CD14-positive monocyte (primary cell): ENCODE results near the gene LRRFIP1. TPM values are rescaled to one million over a fixed set of nuclear protein-coding genes. Genes with fewer than 3 reads are reported as not detected.

Experiments
- DNase-seq, 3 donors: peaks; one replicate each; pipeline ENCODE4 v3.0.0-alpha.2; 2011 to 2022
- H2AFZ ChIP-seq: 2 replicates; pipeline ENCODE4 v1.6.0; 2012; ENCODE audit warnings: mild to moderate bottlenecking, low read depth, low read length, inconsistent platforms; ENCODE audit not compliant: insufficient read depth, poor library complexity, severe bottlenecking
- H3K27ac ChIP-seq, 2 donors: 1 replicate in 1 of 2; 2 replicates in 1 of 2; pipeline ENCODE4 v1.5.1; 2012 to 2013; ENCODE audit warnings: low read length in 2 of 2, control low read depth in 1 of 2, inconsistent platforms in 1 of 2, low read depth in 1 of 2, mild to moderate bottlenecking in 1 of 2
- H3K27me3 ChIP-seq, 2 donors: one replicate each; pipeline versions ENCODE4 v1.6.0 to v1.6.1; 2011 to 2013; ENCODE audit warnings: low read length in 2 of 2; ENCODE audit not compliant: control insufficient read depth in 2 of 2, insufficient read depth in 2 of 2
- H3K36me3 ChIP-seq, 2 donors: replicated peaks in 1 of 2; 1 replicate in 1 of 2; 2 replicates in 1 of 2; pipeline versions ENCODE4 v1.5.1 to v1.6.1; 2012 to 2013; ENCODE audit warnings: low read length in 2 of 2, control low read depth in 1 of 2, inconsistent platforms in 1 of 2, mild to moderate bottlenecking in 1 of 2; ENCODE audit not compliant: insufficient read depth in 2 of 2, control insufficient read depth in 1 of 2
- H3K4me1 ChIP-seq, 2 donors: 1 replicate in 1 of 2; 2 replicates in 1 of 2; pipeline versions ENCODE4 v1.5.1 to v1.6.1; 2012 to 2013; ENCODE audit warnings: low read length in 2 of 2, control low read depth in 1 of 2, inconsistent platforms in 1 of 2, mild to moderate bottlenecking in 1 of 2, moderate library complexity in 1 of 2; ENCODE audit not compliant: insufficient read depth in 2 of 2, control insufficient read depth in 1 of 2
- H3K4me2 ChIP-seq: replicated peaks from 2 replicates; pipeline ENCODE3; 2012; ENCODE audit warnings: low read length, moderate library complexity, mild to moderate bottlenecking; ENCODE audit not compliant: poor library complexity, severe bottlenecking; ENCODE audit errors: extremely low read depth
- H3K4me3 ChIP-seq, 3 experiments: fragments of 200-600 bp in 1 of 3; sonication (generic) in 1 of 3; replicated peaks in 1 of 3; 1 replicate in 2 of 3; 2 replicates in 1 of 3; pipeline ENCODE4 v1.5.1; 2011 to 2013; ENCODE audit warnings: low read length in 3 of 3, mild to moderate bottlenecking in 3 of 3, control low read depth in 2 of 3, low read depth in 2 of 3, inconsistent platforms in 1 of 3, moderate library complexity in 1 of 3
- H3K79me2 ChIP-seq: 2 replicates; pipeline ENCODE4 v1.6.0; 2012; ENCODE audit warnings: mild to moderate bottlenecking, control low read depth, inconsistent platforms, low read length, moderate library complexity; ENCODE audit not compliant: insufficient read depth
- H3K9ac ChIP-seq: 2 replicates; pipeline ENCODE4 v1.6.0; 2017; ENCODE audit warnings: low read length, mild to moderate bottlenecking; ENCODE audit not compliant: insufficient read depth, poor library complexity, severe bottlenecking
- H3K9me3 ChIP-seq, 2 donors: replicated peaks in 1 of 2; 1 replicate in 1 of 2; 2 replicates in 1 of 2; pipeline versions ENCODE4 v1.5.1 to v1.6.1; 2012 to 2013; ENCODE audit warnings: low read length in 2 of 2, control low read depth in 1 of 2; ENCODE audit not compliant: control insufficient read depth in 1 of 2, insufficient read depth in 1 of 2
- H4K20me1 ChIP-seq: 2 replicates; pipeline ENCODE4 v1.6.0; 2012; ENCODE audit warnings: mild to moderate bottlenecking, low read length, control low read depth, moderate library complexity; ENCODE audit not compliant: insufficient read depth
- H3K27ac Mint-ChIP-seq, 7 donors: one replicate each; pipeline ENCODE4 v1.8.0; 2020; ENCODE audit warnings: mild to moderate bottlenecking in 7 of 7, mixed read lengths in 7 of 7, moderate library complexity in 6 of 7, inconsistent platforms in 2 of 7
- H3K27me3 Mint-ChIP-seq, 3 donors: one replicate each; pipeline ENCODE4 v1.8.0; 2021 to 2022; ENCODE audit warnings: low read depth in 3 of 3, mild to moderate bottlenecking in 3 of 3, mixed read lengths in 3 of 3, moderate library complexity in 3 of 3, inconsistent platforms in 1 of 3
- H3K36me3 Mint-ChIP-seq, 2 donors: one replicate each; pipeline ENCODE4 v1.8.0; 2020; ENCODE audit warnings: mixed read lengths in 2 of 2, inconsistent platforms in 1 of 2, mild to moderate bottlenecking in 1 of 2
- H3K4me1 Mint-ChIP-seq: one replicate; pipeline ENCODE4 v1.8.0; 2020; ENCODE audit warnings: mild to moderate bottlenecking, mixed read lengths
- H3K4me3 Mint-ChIP-seq, 2 donors: one replicate each; pipeline ENCODE4 v1.8.0; 2020; ENCODE audit warnings: mild to moderate bottlenecking in 2 of 2, mixed read lengths in 2 of 2, moderate library complexity in 1 of 2
- H3K9me3 Mint-ChIP-seq, 7 donors: one replicate each; pipeline ENCODE4 v1.8.0; 2020 to 2022; ENCODE audit warnings: mixed read lengths in 7 of 7, mild to moderate bottlenecking in 6 of 7, moderate library complexity in 6 of 7, inconsistent platforms in 2 of 7
- WGBS: methylation state at CpG from one replicate; pipeline ENCODE4 v1.1.5; 2013; ENCODE audit warnings: missing lambda C conversion rate; ENCODE audit not compliant: insufficient coverage; 5-methylcytosine and 5-hydroxymethylcytosine counted together
- intact Hi-C, 2 donors: fragments of 100-400 bp; cut with micrococcal nuclease; formaldehyde crosslinking; loops; one replicate each; pipeline versions ENCODE4 v1.15.0 to v1.15.1; 2023
- polyA plus RNA-seq, 3 donors: library from polyadenylated mRNA; depleted of rRNA in 1 of 3; unstranded in 2 of 3; stranded (reverse) in 1 of 3; fragments of 300-500 nt in 2 of 3; fragments of >200 nt in 1 of 3; fragmentation: Illumina TruSeq in 2 of 3; gene quantifications; 1 replicate in 2 of 3; 2 replicates in 1 of 3; pipeline ENCODE4 v1.2.3, GENCODE V29; 2012 to 2021
- TF ChIP-seq, protein P1 (sequence below): fragments of 200-600 bp; IDR thresholded peaks from one replicate; pipeline ENCODE4 v1.8.0; 2022; ENCODE audit warnings: antibody characterized with exemption, mild to moderate bottlenecking

The LRRFIP1 gene
- polyA plus RNA-seq, 3 donors: 67.3 to 148 (median 98.3) TPM

DNA sequence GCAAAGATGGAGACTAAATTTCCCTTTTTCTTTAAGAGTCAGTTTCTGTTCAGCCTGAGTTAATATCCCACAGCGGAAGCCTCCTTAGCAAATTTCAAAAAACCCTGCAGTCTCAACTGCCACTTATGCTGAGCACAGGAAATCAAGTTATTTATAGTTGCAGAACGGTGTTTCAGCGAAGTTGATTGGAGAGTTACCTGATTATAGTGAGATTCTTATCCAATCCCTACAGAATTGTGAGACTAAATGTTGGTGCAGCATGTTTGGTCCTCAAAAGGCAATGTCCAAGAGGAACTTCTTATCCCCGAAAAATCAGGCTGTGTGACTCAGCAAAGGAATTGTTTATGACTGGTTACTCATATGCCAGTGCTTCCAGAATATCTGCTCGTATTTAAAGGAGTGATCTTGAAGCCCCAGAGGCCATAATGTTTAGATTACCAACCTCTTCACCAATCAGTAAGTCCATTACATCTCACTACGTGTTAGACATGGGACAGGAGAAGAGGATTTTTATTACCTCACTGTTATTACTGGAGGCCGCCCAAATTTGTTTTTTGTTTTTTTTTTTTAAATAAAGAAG, 67.9 kb downstream of the LRRFIP1 start:
- WGBS: 0% methylated on average over 1 of the region's 7 CpGs
- peaks cover 82% of the 10 kb centered on the region for H4K20me1 ChIP-seq
- H3K4me1 ChIP-seq: peaks cover 63 to 81% of the 10 kb centered on the region in 2 donors
- intact Hi-C loops: loop anchor here in 1 of 2 donors (1.0 kb wide), 1 partner anchor 8 kb away; no protein-coding TSS in a partner anchor
- Mint-ChIP-seq H3K27ac (peak overlapping the region; percentile 96 to 99 (median 99)), H3K27me3 (peaks cover 0 to 3% (median 0%) of the 10 kb centered on the region in 3 donors), H3K36me3 (peaks cover 37 to 38% of the 10 kb centered on the region in 2 donors), H3K4me1 (peaks cover 66% of the 10 kb centered on the region), H3K4me3 (peak overlapping the region; percentile 100), H3K9me3 (peaks cover 0 to 2% (median 0%) of the 10 kb centered on the region in 7 donors)
- H3K27me3 ChIP-seq: no peaks in the 10 kb centered on the region
- H3K9ac ChIP-seq: peak overlapping the region; percentile 99
- H3K4me3 ChIP-seq: peak overlapping the region; percentile 76 to 100 (median 95)
- TF ChIP-seq, protein P1, sequence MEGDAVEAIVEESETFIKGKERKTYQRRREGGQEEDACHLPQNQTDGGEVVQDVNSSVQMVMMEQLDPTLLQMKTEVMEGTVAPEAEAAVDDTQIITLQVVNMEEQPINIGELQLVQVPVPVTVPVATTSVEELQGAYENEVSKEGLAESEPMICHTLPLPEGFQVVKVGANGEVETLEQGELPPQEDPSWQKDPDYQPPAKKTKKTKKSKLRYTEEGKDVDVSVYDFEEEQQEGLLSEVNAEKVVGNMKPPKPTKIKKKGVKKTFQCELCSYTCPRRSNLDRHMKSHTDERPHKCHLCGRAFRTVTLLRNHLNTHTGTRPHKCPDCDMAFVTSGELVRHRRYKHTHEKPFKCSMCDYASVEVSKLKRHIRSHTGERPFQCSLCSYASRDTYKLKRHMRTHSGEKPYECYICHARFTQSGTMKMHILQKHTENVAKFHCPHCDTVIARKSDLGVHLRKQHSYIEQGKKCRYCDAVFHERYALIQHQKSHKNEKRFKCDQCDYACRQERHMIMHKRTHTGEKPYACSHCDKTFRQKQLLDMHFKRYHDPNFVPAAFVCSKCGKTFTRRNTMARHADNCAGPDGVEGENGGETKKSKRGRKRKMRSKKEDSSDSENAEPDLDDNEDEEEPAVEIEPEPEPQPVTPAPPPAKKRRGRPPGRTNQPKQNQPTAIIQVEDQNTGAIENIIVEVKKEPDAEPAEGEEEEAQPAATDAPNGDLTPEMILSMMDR: no peak
- DNase-seq: peak in 2 of 3 donors; percentile 78 to 87
- H3K36me3 ChIP-seq: peaks cover 0 to 3% of the 10 kb centered on the region in 2 donors
- no peak overlapping the region for H2AFZ ChIP-seq
- H3K27ac ChIP-seq: peak overlapping the region; percentile 94 to 98
- H3K9me3 ChIP-seq: no peaks in the 10 kb centered on the region
- peak overlapping the region; percentile 97 for H3K4me2 ChIP-seq
- peaks cover 95% of the 10 kb centered on the region for H3K79me2 ChIP-seq

GRCh38 chr2:237696461-237696860, 69.1 kb downstream of the LRRFIP1 start:
- Histone ChIP-seq H3K27me3 (no peaks in the 10 kb centered on the region), H3K4me2 (peak overlapping the region; percentile 97), H2AFZ (no peak overlapping the region), H3K4me1 (peaks cover 67 to 81% of the 10 kb centered on the region in 2 donors), H3K4me3 (peak overlapping the region in 2 of 3 experiments; percentile 14 to 100), H3K36me3 (peaks cover 0 to 3% of the 10 kb centered on the region in 2 donors), H4K20me1 (peaks cover 93% of the 10 kb centered on the region), H3K9ac (peak overlapping the region; percentile 99), H3K27ac (peak overlapping the region; percentile 45 to 98), H3K79me2 (peaks cover 96% of the 10 kb centered on the region), H3K9me3 (no peaks in the 10 kb centered on the region)
- peaks cover 70% of the 10 kb centered on the region for H3K4me1 Mint-ChIP-seq
- peak overlapping the region; percentile 65 to 67 for H3K4me3 Mint-ChIP-seq
- peaks cover 40 to 49% of the 10 kb centered on the region in 2 donors for H3K36me3 Mint-ChIP-seq
- intact Hi-C loops: no loop called here
- DNase-seq: peak in 2 of 3 donors; percentile 66 to 79
- H3K27ac Mint-ChIP-seq: peak overlapping the region; percentile 91 to 99 (median 99)
- peaks cover 0 to 2% (median 0%) of the 10 kb centered on the region in 7 donors for H3K9me3 Mint-ChIP-seq
- WGBS: 13% methylated on average over 4 of the region's 5 CpGs
- no peaks in the 10 kb centered on the region for H3K27me3 Mint-ChIP-seq
- TF ChIP-seq, protein P1: no peak
